Measurements from ENCODE around the gene BCAR1.
"Not testable (repeated sequence)": the region's sequence is repeated elsewhere in the genome, so short reads cannot be mapped to it uniquely, and the experiment has no call there.

GRCh38 chr16:75204905-75205304 lies 46.5 kb downstream of the BCAR1 start:
- not testable (repeated sequence) for TF ChIP-seq ZNF232 (CRISPR knock-in tag; IDR thresholded peaks at IDR 0.05; ENCODE audit: borderline replicate concordance); ZBTB20 (CRISPR knock-in tag; IDR thresholded peaks at IDR 0.05; ENCODE audit: borderline replicate concordance, low read depth); ZBTB25 (CRISPR knock-in tag; IDR thresholded peaks at IDR 0.05); TBX3 (IDR thresholded peaks at IDR 0.05; ENCODE audit: borderline replicate concordance); CTCF (CRISPR knock-in tag; IDR thresholded peaks at IDR 0.05); HNRNPK (IDR thresholded peaks at IDR 0.05; ENCODE audit: low read depth, low read length, poor library complexity, severe bottlenecking); RAD21 (CRISPR knock-in tag; IDR thresholded peaks at IDR 0.05); ZZZ3 (CRISPR knock-in tag; IDR thresholded peaks at IDR 0.05; ENCODE audit: borderline replicate concordance); CEBPB (IDR thresholded peaks at IDR 0.05; ENCODE audit: borderline replicate concordance, low read depth, low read length); ZNF788 (CRISPR knock-in tag; IDR thresholded peaks at IDR 0.05; ENCODE audit: borderline replicate concordance)
- TF ChIP-seq, protein P1, sequence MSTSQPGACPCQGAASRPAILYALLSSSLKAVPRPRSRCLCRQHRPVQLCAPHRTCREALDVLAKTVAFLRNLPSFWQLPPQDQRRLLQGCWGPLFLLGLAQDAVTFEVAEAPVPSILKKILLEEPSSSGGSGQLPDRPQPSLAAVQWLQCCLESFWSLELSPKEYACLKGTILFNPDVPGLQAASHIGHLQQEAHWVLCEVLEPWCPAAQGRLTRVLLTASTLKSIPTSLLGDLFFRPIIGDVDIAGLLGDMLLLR (CRISPR knock-in tag; IDR thresholded peaks at IDR 0.05), result not testable (repeated sequence)
- TF ChIP-seq, protein P2, sequence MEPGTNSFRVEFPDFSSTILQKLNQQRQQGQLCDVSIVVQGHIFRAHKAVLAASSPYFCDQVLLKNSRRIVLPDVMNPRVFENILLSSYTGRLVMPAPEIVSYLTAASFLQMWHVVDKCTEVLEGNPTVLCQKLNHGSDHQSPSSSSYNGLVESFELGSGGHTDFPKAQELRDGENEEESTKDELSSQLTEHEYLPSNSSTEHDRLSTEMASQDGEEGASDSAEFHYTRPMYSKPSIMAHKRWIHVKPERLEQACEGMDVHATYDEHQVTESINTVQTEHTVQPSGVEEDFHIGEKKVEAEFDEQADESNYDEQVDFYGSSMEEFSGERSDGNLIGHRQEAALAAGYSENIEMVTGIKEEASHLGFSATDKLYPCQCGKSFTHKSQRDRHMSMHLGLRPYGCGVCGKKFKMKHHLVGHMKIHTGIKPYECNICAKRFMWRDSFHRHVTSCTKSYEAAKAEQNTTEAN (CRISPR knock-in tag; conservative IDR thresholded peaks at IDR 0.05), result not testable (repeated sequence)
- TF ChIP-seq, protein P3, sequence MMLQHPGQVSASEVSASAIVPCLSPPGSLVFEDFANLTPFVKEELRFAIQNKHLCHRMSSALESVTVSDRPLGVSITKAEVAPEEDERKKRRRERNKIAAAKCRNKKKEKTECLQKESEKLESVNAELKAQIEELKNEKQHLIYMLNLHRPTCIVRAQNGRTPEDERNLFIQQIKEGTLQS (CRISPR knock-in tag; IDR thresholded peaks at IDR 0.05), result not testable (repeated sequence)

All from HepG2 (cell line).